ENCODE measurements around the gene GAS2L3.
"Not testable (repeated sequence)": the region's sequence is repeated elsewhere in the genome, so short reads cannot be mapped to it uniquely, and the experiment has no call there.

Gene GAS2L3

GRCh38 chr12:100633082-100633785 is 59.8 kb downstream of the GAS2L3 start:
- not testable (repeated sequence) for H3K4me3 ChIP-seq (ENCODE audit: low read length); H3K27ac ChIP-seq (ENCODE audit: low read length); H3K9me3 ChIP-seq (ENCODE audit: control insufficient read depth, low read depth, low read length); H3K9ac ChIP-seq (ENCODE audit: low read length); H3K4me1 ChIP-seq (ENCODE audit: control insufficient read depth, low read depth, low read length); H3K27me3 ChIP-seq (ENCODE audit: control insufficient read depth, insufficient read depth, low read length); H3K36me3 ChIP-seq (ENCODE audit: control insufficient read depth, low read depth, low read length)

GRCh38 chr12:100643246-100643645 is 69.8 kb downstream of the GAS2L3 start:
- H3K4me1 ChIP-seq (ENCODE audit: control insufficient read depth, low read depth, low read length), result no peaks in the 10 kb centered on the region
- H3K27me3 ChIP-seq (ENCODE audit: control insufficient read depth, insufficient read depth, low read length), result no peaks in the 10 kb centered on the region
- H3K4me3 ChIP-seq (ENCODE audit: low read length), result no peak overlapping the region
- no peaks in the 10 kb centered on the region for H3K9me3 ChIP-seq (ENCODE audit: control insufficient read depth, low read depth, low read length)
- no peak overlapping the region for H3K9ac ChIP-seq (ENCODE audit: low read length)
- no peak overlapping the region for H3K27ac ChIP-seq (ENCODE audit: low read length)
- no peaks in the 10 kb centered on the region for H3K36me3 ChIP-seq (ENCODE audit: control insufficient read depth, low read depth, low read length)

DNA sequence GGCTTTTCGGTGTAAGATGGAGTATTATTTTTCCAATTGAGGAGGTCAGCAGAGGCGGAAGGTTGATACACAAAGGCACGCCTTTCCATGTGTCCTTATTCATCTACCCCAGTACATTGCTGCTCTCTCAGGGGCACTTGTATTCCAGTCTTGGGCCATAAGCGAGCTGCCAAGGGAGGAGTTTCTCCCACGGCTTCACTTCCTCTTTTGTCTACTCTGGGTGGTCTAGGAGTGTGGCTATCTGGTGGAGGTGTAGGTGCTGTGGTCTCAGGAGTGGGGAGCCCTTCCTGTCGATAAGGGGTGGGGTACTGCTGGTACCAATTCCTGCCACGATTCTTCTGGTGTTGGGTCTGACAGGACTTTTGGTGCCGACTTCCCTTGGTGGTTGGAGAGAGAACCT is 73.4 kb downstream of the GAS2L3 start:
- H3K27me3 ChIP-seq (ENCODE audit: control insufficient read depth, insufficient read depth, low read length), result no peaks in the 10 kb centered on the region
- H3K9me3 ChIP-seq (ENCODE audit: control insufficient read depth, low read depth, low read length), result no peaks in the 10 kb centered on the region
- H3K36me3 ChIP-seq (ENCODE audit: control insufficient read depth, low read depth, low read length), result no peaks in the 10 kb centered on the region
- H3K27ac ChIP-seq (ENCODE audit: low read length), result no peak overlapping the region
- no peak overlapping the region for H3K9ac ChIP-seq (ENCODE audit: low read length)
- no peak overlapping the region for H3K4me3 ChIP-seq (ENCODE audit: low read length)
- no peaks in the 10 kb centered on the region for H3K4me1 ChIP-seq (ENCODE audit: control insufficient read depth, low read depth, low read length)

GRCh38 chr12:100651108-100651507 is 77.6 kb downstream of the GAS2L3 start:
- Histone ChIP-seq H3K4me1 (ENCODE audit: control insufficient read depth, low read depth, low read length) (no peaks in the 10 kb centered on the region), H3K27me3 (ENCODE audit: control insufficient read depth, insufficient read depth, low read length) (no peaks in the 10 kb centered on the region)

GRCh38 chr12:100651694-100652093 is 78.2 kb downstream of the GAS2L3 start:
- no peak overlapping the region for H3K9ac ChIP-seq (ENCODE audit: low read length)
- no peaks in the 10 kb centered on the region for H3K36me3 ChIP-seq (ENCODE audit: control insufficient read depth, low read depth, low read length)

More at GRCh38 chr12:100651108-100651507, 77.6 kb downstream of the GAS2L3 start:
- no peak overlapping the region for H3K27ac ChIP-seq (ENCODE audit: low read length)
- no peaks in the 10 kb centered on the region for H3K9me3 ChIP-seq (ENCODE audit: control insufficient read depth, low read depth, low read length)
- H3K4me3 ChIP-seq (ENCODE audit: low read length), result no peak overlapping the region
- H3K9ac ChIP-seq (ENCODE audit: low read length), result no peak overlapping the region
- no peaks in the 10 kb centered on the region for H3K36me3 ChIP-seq (ENCODE audit: control insufficient read depth, low read depth, low read length)

GRCh38 chr12:100652488-100652887 is 79.0 kb downstream of the GAS2L3 start:
- Histone ChIP-seq H3K36me3 (ENCODE audit: control insufficient read depth, low read depth, low read length) (no peaks in the 10 kb centered on the region), H3K4me3 (ENCODE audit: low read length) (no peak overlapping the region), H3K27ac (ENCODE audit: low read length) (no peak overlapping the region), H3K9me3 (ENCODE audit: control insufficient read depth, low read depth, low read length) (no peaks in the 10 kb centered on the region), H3K4me1 (ENCODE audit: control insufficient read depth, low read depth, low read length) (no peaks in the 10 kb centered on the region), H3K9ac (ENCODE audit: low read length) (no peak overlapping the region), H3K27me3 (ENCODE audit: control insufficient read depth, insufficient read depth, low read length) (no peaks in the 10 kb centered on the region)

More at GRCh38 chr12:100651694-100652093, 78.2 kb downstream of the GAS2L3 start:
- Histone ChIP-seq H3K4me3 (ENCODE audit: low read length) (no peak overlapping the region), H3K27me3 (ENCODE audit: control insufficient read depth, insufficient read depth, low read length) (no peaks in the 10 kb centered on the region), H3K27ac (ENCODE audit: low read length) (no peak overlapping the region), H3K4me1 (ENCODE audit: control insufficient read depth, low read depth, low read length) (no peaks in the 10 kb centered on the region), H3K9me3 (ENCODE audit: control insufficient read depth, low read depth, low read length) (no peaks in the 10 kb centered on the region)

DNA sequence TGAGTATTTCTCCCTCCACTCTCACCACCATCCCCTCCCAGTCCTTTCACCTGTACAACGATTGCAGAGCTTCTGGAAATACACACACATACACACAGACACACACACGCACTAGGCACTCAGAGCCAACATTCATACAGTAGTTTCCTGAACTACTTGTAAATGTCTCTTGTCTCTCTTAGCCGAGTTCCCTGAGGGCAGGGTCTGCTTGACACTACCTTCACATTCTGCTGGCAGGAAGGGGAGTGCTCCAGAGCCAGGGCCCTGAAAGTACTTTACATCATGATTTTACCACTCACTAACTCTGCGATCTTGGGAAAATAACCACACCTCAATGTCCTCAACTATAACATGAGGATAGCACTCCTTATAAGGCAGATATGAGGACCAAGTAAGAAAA is 82.7 kb downstream of the GAS2L3 start:
- H3K9ac ChIP-seq (ENCODE audit: low read length), result no peak overlapping the region
- no peak overlapping the region for H3K27ac ChIP-seq (ENCODE audit: low read length)
- no peaks in the 10 kb centered on the region for H3K9me3 ChIP-seq (ENCODE audit: control insufficient read depth, low read depth, low read length)
- no peaks in the 10 kb centered on the region for H3K36me3 ChIP-seq (ENCODE audit: control insufficient read depth, low read depth, low read length)
- H3K27me3 ChIP-seq (ENCODE audit: control insufficient read depth, insufficient read depth, low read length), result no peaks in the 10 kb centered on the region
- H3K4me3 ChIP-seq (ENCODE audit: low read length), result no peak overlapping the region
- peaks cover 2% of the 10 kb centered on the region for H3K4me1 ChIP-seq (ENCODE audit: control insufficient read depth, low read depth, low read length)

- no peak overlapping the region for H3K27ac ChIP-seq (ENCODE audit: low read length)
- H3K36me3 ChIP-seq (ENCODE audit: control insufficient read depth, low read depth, low read length), result no peaks in the 10 kb centered on the region
- no peak overlapping the region for H3K4me3 ChIP-seq (ENCODE audit: low read length)
- H3K4me1 ChIP-seq (ENCODE audit: control insufficient read depth, low read depth, low read length), result peaks cover 9% of the 10 kb centered on the region
- H3K9me3 ChIP-seq (ENCODE audit: control insufficient read depth, low read depth, low read length), result no peaks in the 10 kb centered on the region
- no peaks in the 10 kb centered on the region for H3K27me3 ChIP-seq (ENCODE audit: control insufficient read depth, insufficient read depth, low read length)
- H3K9ac ChIP-seq (ENCODE audit: low read length), result no peak overlapping the region
Observed at GRCh38 chr12:100656856-100657255, 83.4 kb downstream of the GAS2L3 start.

GRCh38 chr12:100661300-100661951 is 87.9 kb downstream of the GAS2L3 start:
- no peak overlapping the region for H3K4me3 ChIP-seq (ENCODE audit: low read length)

DNA sequence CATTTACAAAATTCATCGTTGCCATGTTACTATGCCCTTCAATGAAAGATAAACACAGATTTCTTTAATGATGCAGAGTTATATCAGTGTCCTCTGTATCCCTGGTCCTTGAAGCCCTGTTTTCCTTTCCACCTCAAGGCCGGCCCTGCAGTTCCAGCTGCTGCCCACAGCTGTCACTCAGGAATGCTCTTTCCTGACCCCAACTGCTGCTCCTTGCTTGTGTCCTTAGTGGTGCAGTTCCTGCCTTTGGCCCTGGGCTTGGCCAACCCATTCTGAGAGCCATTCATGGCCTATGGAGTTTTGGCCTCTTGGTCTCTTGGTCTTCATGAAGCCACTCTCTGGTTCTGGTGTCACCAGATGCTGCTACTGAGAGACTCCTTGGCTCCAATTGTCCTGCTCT is 93.1 kb downstream of the GAS2L3 start:
- H3K4me3 ChIP-seq (ENCODE audit: low read length), result no peak overlapping the region
- no peak overlapping the region for H3K27ac ChIP-seq (ENCODE audit: low read length)
- no peaks in the 10 kb centered on the region for H3K36me3 ChIP-seq (ENCODE audit: control insufficient read depth, low read depth, low read length)
- H3K27me3 ChIP-seq (ENCODE audit: control insufficient read depth, insufficient read depth, low read length), result no peaks in the 10 kb centered on the region
- H3K9me3 ChIP-seq (ENCODE audit: control insufficient read depth, low read depth, low read length), result no peaks in the 10 kb centered on the region
- H3K9ac ChIP-seq (ENCODE audit: low read length), result no peak overlapping the region
- peaks cover 3% of the 10 kb centered on the region for H3K4me1 ChIP-seq (ENCODE audit: control insufficient read depth, low read depth, low read length)

More at GRCh38 chr12:100661300-100661951, 87.9 kb downstream of the GAS2L3 start:
- Histone ChIP-seq H3K4me1 (ENCODE audit: control insufficient read depth, low read depth, low read length) (peaks cover 10% of the 10 kb centered on the region), H3K27me3 (ENCODE audit: control insufficient read depth, insufficient read depth, low read length) (no peaks in the 10 kb centered on the region), H3K27ac (ENCODE audit: low read length) (no peak overlapping the region), H3K9me3 (ENCODE audit: control insufficient read depth, low read depth, low read length) (no peaks in the 10 kb centered on the region), H3K9ac (ENCODE audit: low read length) (no peak overlapping the region), H3K36me3 (ENCODE audit: control insufficient read depth, low read depth, low read length) (no peaks in the 10 kb centered on the region)

- Histone ChIP-seq H3K9ac (ENCODE audit: low read length) (no peak overlapping the region), H3K9me3 (ENCODE audit: control insufficient read depth, low read depth, low read length) (no peaks in the 10 kb centered on the region), H3K4me3 (ENCODE audit: low read length) (no peak overlapping the region), H3K4me1 (ENCODE audit: control insufficient read depth, low read depth, low read length) (no peaks in the 10 kb centered on the region), H3K27me3 (ENCODE audit: control insufficient read depth, insufficient read depth, low read length) (no peaks in the 10 kb centered on the region), H3K27ac (ENCODE audit: low read length) (no peak overlapping the region), H3K36me3 (ENCODE audit: control insufficient read depth, low read depth, low read length) (no peaks in the 10 kb centered on the region)
Observed at GRCh38 chr12:100668945-100669536, 95.6 kb downstream of the GAS2L3 start.
